VCaP (cell line): ENCODE results near the gene MDM2.

Experiments used
- H3K27ac ChIP-seq: fragments of 450-650 bp; 2 replicates; pipeline ENCODE4 v1.5.1; 2017
- TF ChIP-seq, protein P1 (sequence below): fragments of 450-650 bp; conservative IDR thresholded peaks from 2 replicates; pipeline ENCODE4 v1.5.1; 2017; ENCODE audit warnings: mild to moderate bottlenecking, moderate library complexity

MDM2 gene

DNA sequence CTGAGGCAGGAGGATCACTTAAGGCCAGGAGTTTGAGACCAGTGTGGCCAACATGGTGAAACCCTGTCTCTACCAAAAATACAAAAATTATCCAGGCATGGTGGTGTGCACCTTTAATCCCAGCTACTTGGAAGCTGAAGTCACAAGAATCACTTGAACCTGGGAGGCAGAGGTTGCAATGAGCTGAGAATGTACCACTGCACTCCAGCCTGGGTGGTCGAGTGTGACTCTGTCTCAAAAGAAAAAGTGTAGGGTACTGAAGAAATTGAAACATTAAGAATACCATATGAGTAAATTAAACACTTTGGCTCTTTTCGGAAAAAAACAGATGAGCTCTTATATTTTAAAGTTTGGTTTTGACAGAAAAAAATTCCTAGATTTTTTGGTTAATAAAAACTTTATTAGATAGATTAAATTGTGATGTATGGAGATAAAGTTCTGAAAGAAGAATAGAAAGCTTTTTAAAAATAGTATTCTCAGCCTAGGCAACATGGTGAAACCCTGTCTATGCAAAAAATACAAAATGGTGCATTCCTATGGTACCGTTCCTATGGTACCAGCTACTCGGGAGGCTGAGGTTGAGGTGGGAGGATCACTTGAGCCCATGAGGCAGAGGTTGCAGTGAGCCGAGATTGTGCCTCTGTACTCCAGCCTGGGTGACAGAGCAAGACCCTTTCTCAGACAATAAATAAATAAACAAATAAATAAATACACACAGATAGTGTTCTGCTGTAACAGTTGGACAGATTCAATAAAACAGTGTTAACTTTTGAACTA lies 20.1 kb downstream of the MDM2 start:
- TF ChIP-seq, protein P1, sequence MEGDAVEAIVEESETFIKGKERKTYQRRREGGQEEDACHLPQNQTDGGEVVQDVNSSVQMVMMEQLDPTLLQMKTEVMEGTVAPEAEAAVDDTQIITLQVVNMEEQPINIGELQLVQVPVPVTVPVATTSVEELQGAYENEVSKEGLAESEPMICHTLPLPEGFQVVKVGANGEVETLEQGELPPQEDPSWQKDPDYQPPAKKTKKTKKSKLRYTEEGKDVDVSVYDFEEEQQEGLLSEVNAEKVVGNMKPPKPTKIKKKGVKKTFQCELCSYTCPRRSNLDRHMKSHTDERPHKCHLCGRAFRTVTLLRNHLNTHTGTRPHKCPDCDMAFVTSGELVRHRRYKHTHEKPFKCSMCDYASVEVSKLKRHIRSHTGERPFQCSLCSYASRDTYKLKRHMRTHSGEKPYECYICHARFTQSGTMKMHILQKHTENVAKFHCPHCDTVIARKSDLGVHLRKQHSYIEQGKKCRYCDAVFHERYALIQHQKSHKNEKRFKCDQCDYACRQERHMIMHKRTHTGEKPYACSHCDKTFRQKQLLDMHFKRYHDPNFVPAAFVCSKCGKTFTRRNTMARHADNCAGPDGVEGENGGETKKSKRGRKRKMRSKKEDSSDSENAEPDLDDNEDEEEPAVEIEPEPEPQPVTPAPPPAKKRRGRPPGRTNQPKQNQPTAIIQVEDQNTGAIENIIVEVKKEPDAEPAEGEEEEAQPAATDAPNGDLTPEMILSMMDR = no peak
- no peak overlapping the region for H3K27ac ChIP-seq

DNA sequence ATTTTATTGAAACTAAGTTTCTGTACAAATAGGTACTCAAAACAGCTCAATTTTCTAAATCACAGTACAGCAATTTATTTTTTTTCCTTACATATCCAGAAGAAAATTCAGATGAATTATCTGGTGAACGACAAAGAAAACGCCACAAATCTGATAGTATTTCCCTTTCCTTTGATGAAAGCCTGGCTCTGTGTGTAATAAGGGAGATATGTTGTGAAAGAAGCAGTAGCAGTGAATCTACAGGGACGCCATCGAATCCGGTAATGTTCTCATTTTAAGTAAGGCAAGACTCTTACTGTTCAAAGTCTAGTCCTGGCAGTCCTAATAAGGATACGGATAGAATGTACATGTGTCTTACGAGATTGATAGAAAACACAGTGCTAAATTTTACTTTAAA lies 20.7 kb downstream of the MDM2 start:
- H3K27ac ChIP-seq = no peak overlapping the region

DNA sequence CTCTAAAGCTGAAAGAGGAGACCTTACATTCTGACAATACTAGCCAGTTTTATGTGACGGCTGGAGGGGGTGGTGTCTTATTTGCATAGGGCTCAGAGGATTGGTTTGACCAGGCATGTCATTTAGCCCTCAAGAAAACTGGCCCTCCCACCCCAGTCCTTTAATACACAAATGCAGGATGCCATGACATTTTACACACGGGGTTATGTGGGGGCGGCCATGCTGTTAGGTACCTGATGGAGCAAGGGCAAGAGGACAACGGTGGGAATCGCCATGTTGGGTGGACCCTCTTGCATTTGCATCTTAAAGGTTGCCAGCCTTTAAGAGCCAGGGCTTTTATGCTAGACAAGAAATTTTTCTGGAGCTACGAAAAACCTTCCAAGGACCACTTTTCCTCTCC lies 23.3 kb downstream of the MDM2 start:
- TF ChIP-seq, protein P1 = no peak
- H3K27ac ChIP-seq = no peak overlapping the region

More for the DNA sequence above, 20.7 kb downstream of the MDM2 start:
- TF ChIP-seq, protein P1 = no peak

DNA sequence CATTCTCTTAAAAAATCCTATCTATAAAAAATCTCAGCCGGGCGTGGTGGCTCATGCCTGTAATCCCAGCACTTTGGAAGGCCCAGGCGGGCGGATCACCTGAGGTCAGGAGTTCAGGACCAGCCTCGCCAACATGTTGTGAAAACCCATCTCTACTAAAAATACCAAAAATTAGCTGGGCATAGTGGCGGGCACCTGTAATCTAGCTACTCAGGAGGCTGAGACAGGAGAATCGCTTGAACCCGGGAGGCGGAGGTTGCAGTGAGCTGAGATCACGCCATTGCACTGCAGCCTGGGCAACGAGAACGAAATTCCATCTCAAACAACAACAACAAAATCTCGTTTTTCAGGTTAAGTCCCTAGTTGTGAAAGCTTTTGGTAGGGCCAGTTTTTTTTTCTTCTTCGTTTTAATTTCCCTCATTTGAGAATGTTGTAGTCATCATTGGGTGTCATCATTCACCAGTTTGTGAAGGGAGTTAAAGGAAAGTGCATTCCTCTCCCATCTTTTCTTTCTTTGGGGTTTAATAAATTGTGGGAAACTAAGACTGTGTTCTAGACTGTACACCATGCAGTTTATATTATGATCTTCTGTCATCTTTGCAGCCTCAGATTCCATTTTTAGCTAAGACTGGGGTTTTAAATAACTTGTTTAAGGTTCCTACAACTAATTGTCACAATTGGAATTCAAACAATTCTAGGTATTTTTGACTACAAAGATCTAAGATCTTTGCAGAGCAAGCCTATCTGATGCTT lies 23.9 kb downstream of the MDM2 start:
- TF ChIP-seq, protein P1 = no peak
- no peak overlapping the region for H3K27ac ChIP-seq

DNA sequence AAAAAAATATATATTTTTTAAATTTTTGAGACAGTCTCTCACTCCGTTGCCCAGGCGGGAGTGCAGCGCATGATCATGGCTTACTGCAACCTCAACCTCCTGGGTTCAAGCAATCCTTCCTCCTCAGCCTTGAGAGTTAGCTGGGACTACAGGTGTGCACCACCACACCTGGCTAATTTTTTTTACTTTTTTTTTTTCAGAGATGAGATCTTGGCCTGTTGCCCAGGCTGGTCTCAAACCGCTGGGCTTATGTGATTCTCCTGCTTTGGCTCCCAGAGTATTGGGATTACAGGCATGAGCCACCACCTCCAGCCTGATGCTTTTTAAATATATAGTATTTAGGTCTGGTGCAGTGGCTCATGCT lies 24.5 kb downstream of the MDM2 start:
- no peak overlapping the region for H3K27ac ChIP-seq
- TF ChIP-seq, protein P1 = no peak

DNA sequence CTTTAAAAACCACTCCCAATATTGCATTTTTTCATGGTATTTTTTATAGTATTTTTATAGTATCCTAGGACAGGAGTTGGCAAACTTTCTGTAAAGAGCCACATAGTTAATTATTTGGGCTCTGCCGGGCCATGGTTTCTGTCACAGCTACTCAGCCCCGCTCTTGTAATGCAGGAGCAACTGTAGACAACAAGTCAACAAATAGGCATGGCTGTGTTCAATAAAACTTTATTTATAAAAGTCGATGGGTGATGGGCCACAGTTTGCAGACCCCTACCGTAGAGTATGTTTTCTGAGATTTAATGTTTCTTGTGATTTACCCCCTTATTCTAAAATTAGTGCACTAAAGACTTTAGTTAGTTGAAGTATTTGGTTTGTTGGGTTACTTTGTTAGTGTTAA lies 25.5 kb downstream of the MDM2 start:
- no peak overlapping the region for H3K27ac ChIP-seq
- TF ChIP-seq, protein P1 = no peak

DNA sequence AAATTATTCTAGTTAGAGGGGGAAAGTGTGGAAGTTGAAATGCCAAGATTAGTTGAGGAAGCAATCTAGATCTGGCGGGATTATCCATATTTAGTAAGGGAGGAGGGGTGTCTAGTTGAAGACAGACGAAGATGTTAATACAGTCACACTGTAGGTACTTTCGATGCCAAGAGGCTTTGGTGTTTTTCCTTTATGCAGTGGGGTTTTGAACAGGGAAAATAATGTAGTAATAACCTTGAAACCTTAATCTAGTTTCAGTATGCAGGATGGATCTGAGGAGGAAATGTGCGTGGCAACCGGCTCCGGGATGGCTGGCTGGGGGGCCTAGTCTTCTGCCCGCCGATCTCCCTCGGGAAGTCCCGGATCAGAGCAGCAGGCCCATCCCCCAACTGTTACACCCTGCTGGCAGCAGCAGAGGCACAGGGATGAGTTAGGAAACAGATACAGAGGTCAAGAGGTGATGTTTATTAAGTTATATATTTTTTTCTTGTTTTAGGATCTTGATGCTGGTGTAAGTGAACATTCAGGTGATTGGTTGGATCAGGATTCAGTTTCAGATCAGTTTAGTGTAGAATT lies 27.4 kb downstream of the MDM2 start:
- H3K27ac ChIP-seq = no peak overlapping the region
- TF ChIP-seq, protein P1 = no peak
